Measurements from ENCODE around the gene ADAMTS20.

DNA sequence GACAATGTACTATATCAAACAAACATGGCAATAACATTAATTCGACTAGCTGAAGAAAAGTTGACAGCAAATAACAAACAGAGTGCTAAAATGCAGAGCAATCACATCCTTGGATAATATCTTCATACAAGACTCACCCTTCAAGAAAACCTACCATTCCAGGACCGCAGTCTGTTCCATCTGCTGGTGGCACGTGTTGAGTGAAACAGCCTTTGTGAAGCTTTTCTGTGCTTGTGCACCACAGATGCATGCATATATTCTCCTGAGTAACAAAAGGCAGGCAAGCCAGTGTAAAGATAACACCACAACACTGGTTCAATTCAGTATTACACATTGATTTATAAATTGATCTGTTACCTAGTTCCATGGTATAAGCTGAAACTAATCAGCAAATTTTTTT is 89.3 kb downstream of the ADAMTS20 start:
- TF ChIP-seq, protein P1, sequence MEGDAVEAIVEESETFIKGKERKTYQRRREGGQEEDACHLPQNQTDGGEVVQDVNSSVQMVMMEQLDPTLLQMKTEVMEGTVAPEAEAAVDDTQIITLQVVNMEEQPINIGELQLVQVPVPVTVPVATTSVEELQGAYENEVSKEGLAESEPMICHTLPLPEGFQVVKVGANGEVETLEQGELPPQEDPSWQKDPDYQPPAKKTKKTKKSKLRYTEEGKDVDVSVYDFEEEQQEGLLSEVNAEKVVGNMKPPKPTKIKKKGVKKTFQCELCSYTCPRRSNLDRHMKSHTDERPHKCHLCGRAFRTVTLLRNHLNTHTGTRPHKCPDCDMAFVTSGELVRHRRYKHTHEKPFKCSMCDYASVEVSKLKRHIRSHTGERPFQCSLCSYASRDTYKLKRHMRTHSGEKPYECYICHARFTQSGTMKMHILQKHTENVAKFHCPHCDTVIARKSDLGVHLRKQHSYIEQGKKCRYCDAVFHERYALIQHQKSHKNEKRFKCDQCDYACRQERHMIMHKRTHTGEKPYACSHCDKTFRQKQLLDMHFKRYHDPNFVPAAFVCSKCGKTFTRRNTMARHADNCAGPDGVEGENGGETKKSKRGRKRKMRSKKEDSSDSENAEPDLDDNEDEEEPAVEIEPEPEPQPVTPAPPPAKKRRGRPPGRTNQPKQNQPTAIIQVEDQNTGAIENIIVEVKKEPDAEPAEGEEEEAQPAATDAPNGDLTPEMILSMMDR (optimal IDR thresholded peaks at IDR 0.05 in 1 of 3, IDR thresholded peaks at IDR 0.05 in 1 of 3, conservative IDR thresholded peaks at IDR 0.05 in 1 of 3; ENCODE audit: extremely low read depth in 1 of 3, insufficient read depth in 2 of 3, low read length in 3 of 3): no peak
- TF ChIP-seq EZH2 (IDR thresholded peaks at IDR 0.05; ENCODE audit: low read length): no peak

All from keratinocyte (primary cell).